Stimulated activated CD8-positive, alpha-beta memory T cell treated with anti-CD3 and anti-CD28 coated beads, Interleukin-7, amount 100 ng/mL, for 48 hours (primary cell): ENCODE measurements around the gene MAP1LC3B.
"Not testable (repeated sequence)": the region's sequence is repeated elsewhere in the genome, so short reads cannot be mapped to it uniquely, and the experiment has no call there.

Experiments used
- DNase-seq, 2 donors: peaks; one replicate each; pipeline ENCODE4 v3.0.0-alpha.2; 2020; ENCODE audit warnings: low read depth in 1 of 2; ENCODE audit errors: extremely low read depth in 1 of 2

Gene MAP1LC3B

DNA sequence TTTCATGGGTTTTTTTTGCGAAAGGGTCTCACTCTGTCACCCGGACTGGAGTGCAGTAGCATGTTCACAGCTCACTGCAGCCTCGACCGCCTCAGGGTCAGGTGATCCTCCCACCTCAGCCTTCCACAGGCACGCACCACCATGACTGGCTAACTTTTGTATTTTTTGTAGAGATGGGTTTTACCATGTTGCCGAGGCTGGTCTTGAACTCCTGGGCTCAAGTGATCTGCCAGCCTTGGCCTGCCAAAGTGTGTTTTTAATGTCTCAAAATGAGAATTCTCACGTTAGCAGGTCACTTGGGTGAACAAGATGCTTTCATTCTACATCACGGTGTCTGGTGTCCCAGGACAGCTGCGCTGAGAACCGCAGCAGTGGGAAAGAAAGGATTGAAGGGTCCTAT lies 11.7 kb upstream of the MAP1LC3B start:
- DNase-seq, result no peak

GRCh38 chr16:87380881-87381280 lies 11.3 kb upstream of the MAP1LC3B start:
- DNase-seq, result no peak

DNA sequence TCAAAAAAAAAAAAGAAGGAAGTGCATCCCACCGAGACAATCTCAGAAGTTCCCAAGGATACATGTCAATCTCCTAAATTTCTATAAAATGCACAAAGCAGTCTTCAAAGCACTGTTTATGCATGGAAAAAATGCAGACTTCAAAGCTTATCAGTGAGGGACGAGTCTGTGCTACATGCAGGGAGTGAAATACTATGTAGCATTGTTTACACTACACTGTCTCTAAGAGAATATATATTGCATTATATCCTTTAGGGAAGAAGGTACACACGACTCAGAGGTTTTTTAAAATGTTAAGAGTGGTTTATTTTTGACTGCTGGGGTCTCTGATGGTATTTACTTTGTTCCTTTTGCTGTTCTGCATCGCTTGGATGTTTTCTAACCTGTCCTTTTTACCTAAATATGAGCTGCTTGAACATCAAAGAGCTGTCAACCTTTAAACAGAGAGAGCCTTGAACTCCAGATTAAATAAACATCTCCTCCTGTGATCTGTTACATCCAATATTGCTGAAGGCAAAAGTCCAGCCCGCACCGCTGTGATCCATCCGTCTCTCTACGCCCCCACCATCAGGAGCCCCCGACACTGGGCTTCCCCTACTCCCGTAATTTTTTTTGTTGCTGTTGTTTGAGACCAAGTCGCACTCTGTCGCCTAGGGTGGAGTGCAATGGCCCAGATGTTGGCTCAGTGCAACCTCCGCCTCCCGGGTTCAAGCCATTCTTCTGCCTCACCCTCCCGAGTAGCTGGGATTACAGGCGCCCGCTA lies 9.9 kb upstream of the MAP1LC3B start:
- no peak for DNase-seq

DNA sequence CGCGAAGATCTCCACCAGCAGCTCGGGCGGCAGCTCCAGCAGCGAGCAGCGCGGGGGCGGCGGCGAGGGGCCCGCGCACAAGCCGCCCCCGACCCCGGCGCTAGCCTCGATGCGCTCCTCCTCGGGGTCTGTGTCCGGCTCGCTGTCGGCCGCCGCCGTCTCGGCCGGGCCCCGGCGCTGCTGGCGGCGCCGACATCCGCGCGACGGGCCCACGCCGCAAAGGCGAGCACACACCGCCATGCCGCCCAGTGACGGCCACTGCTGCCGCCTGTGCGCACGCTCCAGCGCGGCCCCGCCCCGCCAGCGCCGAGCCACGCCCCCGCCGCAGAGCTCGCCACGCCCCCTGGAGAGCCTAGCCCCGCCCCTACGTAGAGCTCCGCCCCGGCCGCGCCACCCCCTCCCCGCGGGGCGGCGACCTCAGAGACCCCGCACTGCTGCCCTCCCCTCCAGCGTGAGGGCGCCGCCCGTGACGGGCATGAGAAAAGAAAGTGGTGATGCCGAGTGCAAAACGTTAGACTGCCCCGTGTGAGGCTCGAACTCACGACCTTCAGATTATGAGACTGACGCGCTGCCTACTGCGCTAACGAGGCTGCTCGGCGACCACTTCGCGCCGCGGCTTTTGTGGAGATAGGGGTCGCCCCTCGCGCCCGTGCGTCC lies 8.5 kb upstream of the MAP1LC3B start, which contains the start of gene FBXO31:
Gene FBXO31, minus strand, starts transcription at position 272 of the 657 bp plus-strand sequence. Its CDS starts 32 bp downstream, at position 240.
- peak; percentile 80 to 85 for DNase-seq

GRCh38 chr16:87384162-87384874 lies 7.8 kb upstream of the MAP1LC3B start:
- DNase-seq, result peak; percentile 14 to 26

GRCh38 chr16:87384875-87385167 lies 7.3 kb upstream of the MAP1LC3B start:
- DNase-seq, result not testable (repeated sequence)

DNA sequence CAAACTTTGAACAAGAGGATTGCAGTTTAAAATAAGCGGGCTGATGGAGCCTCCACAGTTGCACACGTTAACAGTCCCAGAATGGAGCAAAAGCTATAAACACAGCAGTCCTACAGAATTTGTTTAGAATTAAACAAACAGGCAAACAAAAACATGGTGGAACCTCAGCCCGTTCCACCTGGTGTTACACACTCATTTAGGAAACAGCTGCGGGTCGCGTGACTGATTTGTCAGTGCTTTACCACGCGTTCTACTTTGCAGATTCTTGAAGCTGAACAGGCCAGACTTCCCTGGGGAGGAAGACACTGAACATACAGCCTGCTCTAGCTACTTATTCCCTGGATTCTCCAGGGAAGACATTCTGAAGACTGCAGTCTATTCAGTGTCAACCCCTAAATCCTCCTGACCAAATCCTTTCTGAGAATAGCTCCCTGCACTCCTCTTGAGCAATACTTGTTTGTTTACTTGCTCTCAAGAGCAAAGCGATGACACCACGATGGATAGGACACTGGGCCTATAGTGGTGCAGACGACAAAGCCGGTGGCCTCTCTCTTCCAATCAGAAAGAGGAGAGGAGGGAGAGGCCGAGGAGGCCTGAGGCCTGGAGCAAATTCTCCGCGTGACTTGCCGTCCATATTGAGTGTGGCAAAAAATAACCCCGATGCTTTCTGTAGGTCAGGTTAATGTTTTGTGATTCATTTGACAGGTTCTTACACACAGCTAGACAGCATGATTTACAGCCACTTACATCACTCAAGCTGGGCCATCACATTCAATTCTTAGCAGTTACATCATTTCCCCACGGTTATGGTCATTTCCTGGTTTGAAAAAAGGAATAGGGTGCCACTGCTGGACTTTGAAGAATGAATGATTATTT lies 4.0 kb upstream of the MAP1LC3B start:
- DNase-seq, result peak; percentile 60 to 89

DNA sequence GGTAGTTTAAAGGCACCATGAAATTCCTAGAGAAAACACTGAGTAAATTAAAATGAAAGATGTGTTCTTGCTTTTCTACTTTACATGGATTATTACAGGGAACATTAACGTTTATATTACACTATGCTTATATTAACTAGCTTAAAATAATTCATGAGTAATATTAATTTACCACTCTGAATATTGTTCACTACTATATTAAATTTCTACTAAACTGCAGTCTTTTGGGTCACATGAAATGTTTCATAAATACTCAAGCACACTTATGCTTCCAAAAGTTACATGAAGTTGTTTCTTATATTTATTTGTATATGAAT lies 3.4 kb upstream of the MAP1LC3B start:
- no peak for DNase-seq

- DNase-seq, result no peak
Observed at GRCh38 chr16:87389245-87389644, 2.9 kb upstream of the MAP1LC3B start.

DNA sequence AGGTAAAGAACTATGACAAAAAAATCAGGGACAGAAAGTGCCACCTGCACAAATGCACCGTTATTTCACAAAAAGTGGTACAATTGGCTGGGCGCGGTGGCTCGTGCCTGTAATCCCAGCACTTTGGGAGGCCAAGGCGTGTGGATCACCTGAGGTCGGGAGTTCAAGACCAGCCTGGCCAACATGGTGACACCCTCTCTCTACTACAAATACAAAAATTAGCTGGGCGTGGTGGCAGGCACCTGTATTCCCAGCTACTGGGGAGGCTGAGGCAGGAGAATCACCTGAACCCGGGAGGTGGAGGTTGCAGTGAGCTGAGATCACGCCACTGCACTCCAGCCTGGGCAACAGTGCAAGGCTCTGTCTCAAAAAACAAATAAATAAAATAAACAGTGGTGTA lies 2.2 kb upstream of the MAP1LC3B start:
- DNase-seq, result not testable (repeated sequence)

GRCh38 chr16:87390641-87391323 lies 1.4 kb upstream of the MAP1LC3B start:
- no peak for DNase-seq

GRCh38 chr16:87391324-87391949 lies 699 bp upstream of the MAP1LC3B start:
- no peak for DNase-seq

DNA sequence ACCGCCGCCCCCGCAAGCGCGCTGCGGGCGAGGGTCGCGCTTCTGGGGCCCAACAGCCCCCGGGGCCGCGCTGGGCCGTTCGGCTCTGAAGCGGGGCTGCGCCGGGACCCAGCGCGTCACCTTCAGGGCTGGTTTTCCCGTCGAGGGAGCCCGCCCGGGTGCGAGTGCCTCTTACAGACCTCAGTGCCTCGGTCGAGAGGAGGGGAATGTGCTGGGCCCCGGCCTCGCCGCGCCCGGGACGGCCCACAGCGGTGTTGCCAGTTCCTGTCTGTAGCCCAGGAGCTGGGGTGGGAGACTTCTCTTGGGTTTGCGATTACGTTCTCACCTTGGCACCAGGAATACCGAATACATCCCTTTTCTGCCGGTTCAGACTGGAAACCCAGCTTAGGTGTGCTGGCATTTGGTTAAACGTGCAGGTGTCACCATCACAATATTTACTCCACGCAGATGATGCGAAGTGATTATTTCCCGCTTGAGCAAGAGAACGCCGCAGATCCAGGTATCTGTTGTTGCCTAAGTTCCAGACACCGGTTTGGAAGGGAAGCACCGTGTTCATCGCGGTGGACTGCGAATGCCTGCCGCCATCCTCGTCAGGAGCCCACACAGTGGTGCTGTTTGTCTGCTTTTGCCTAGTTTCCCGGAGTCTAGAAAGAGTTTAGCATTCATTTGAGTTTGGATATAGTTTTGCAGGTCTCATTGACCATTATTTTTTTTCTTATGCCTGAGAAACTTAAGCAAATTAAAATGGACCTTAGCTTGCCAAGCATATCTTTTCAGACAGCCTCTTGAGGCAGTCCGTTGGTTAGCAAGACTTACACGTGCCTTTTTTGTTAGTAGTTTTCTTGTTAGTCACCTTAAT lies 914 bp downstream of the MAP1LC3B start:
- no peak for DNase-seq

- no peak for DNase-seq
Observed at GRCh38 chr16:87393680-87394055, 1.5 kb downstream of the MAP1LC3B start.

DNA sequence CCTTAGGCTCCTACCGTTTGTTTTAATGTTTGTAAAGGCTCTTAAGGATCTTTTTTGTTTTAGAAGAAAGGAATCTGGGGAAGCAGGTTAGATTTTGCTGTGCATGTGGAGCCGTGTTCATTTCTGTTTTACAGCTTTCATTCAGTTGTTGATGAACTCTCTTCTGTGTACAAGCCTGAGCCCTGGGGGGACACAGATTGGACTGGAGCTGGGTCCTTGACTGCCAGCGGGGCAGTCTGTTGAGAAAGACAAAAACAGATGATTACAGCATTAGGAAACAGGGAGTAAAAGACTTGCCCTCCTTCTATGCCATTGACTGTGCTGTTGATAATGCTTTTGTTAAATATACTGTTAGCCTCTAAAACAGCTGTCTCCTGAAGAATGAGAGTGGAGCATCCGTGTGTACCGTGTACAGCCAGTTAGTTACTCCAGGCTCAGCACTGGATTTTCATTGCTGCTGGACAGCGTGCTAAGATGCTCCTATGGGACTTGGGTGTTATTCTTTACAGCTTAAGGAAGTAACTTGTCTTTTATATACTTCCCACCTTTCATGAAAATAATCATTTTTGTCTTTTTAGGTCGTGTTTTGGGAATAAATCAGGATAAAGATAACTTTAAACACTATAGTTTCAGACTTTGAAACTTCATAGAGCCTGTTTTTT lies 3.2 kb downstream of the MAP1LC3B start:
- no peak for DNase-seq

DNA sequence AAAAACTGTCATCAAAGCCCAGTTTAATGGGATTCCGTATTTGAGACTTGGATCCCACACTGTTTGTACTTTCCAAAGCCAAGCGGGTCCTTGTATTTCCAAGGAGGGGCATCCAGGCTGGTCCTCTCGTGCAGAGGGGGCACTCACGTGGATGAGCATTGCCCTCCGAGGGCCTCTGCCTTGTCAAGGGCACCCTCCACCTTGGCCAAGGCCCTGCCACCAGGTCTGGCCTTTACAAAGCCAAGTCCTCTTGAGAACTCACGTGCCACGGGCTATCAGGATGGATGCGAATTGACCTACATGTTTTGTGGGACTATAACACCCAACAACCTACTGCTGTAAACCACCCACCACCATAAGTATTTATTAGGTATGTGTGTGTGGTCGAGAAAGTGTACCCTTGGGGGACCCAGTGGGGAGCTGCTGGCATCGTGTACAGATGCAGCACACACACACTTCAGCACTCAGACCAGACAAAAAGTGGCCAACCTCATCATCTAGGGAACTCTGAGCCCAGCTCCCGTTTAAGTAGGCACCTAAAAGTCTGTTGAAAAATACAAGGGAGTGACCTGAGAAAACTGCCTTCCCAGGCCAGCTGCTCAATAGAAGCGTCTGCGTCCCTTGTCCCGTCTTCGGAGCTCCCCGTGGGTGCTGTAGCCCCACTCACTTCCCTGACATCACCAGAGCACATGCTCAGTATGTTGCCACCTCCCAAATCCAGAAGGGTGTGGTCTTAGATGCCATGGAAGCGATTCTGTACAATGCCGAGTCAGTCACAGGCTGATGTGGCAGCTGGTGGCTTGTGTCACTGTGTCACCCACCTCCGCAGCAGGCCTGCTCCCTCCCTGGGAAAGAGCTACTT lies 12.9 kb downstream of the MAP1LC3B start:
- no peak for DNase-seq

DNA sequence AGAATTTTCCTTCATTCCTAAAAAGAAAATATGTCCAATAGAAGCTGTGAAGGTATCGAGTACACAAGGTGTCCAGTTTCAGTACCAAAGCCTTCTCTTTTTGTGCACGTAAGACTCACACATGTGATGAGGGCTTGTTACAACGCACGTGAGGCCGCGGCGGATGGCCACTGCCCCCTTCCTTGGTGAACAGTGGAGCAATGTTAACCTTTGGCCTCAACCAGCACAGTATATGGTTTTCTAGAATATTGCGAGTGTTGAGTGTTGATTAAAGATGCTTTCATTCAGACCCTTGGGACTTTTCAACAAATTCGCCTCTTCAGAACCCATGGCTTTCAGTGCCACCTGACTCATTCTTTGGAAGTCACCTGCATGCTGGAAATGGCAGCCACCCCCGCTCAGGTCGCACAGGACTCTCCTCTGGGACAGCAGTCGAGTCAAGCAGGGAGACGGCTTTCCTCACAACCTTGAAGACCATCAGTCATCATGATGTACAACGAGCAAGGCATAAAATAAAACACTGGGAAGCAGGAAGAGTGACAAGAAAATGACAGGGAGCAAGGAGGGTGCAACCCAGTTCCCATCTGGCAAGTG lies 14.5 kb downstream of the MAP1LC3B start:
- no peak for DNase-seq
